ENCODE data around the gene AGTR1.

DNA sequence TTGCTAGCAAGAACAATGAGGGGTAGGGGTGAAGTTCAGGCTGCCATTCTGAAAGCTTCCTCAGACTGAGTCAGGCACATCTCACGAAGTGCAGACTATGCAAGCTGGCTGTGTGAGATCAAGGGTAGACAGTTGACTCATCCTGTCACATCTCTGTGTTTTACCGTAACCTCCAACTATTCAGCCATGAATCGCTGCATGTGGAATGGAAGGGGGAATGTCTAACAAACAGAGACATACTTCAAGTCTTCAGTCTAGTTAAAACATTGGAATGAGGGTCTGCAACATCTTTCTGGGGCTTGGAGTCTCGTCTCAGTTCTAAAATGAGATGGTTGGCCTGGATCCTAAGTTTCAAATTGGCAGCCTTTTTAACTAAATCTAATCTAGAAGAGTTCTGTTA lies 25.9 kb downstream of the AGTR1 start:
- no peak for TF ChIP-seq CTCF (IDR thresholded peaks at IDR 0.05; ENCODE audit: low read depth, low read length, poor library complexity, severe bottlenecking)
- no peak for TF ChIP-seq EZH2phosphoT487 (IDR thresholded peaks at IDR 0.05; ENCODE audit: borderline replicate concordance, low read length)

Measured in DOHH2 (cell line).